Gastrocnemius medialis (tissue), 4 donors: ENCODE results near the gene CD151. TPM values are rescaled to one million over a fixed set of nuclear protein-coding genes. Genes with fewer than 3 reads are reported as not detected.

Experiments used
- ATAC-seq, 2 donors: fragments of 150-250 bp; one replicate each; pipeline ENCODE4 v1.9.1; 2016
- DNase-seq, 2 donors: peaks; one replicate each; pipeline ENCODE4 v3.0.0-alpha.2; 2019
- H3K27ac ChIP-seq, 4 donors: fragments of 200-600 bp; sonication (generic); 1 replicate in 1 of 4; 2 replicates in 3 of 4; pipeline ENCODE4 v1.5.1; 2016 to 2018; ENCODE audit warnings: mild to moderate bottlenecking in 2 of 4, moderate library complexity in 1 of 4
- H3K27me3 ChIP-seq, 3 donors: fragments of 200-600 bp; sonication (generic) in 2 of 3; 1 replicate in 1 of 3; 2 replicates in 2 of 3; pipeline versions ENCODE4 v1.5.1 to v1.6.0; 2016 to 2019; ENCODE audit warnings: mild to moderate bottlenecking in 1 of 3, moderate library complexity in 1 of 3
- H3K36me3 ChIP-seq, 2 donors: fragments of 200-600 bp; sonication (generic) in 1 of 2; one replicate each; pipeline ENCODE4 v1.5.1; 2017 to 2018
- H3K4me1 ChIP-seq, 2 donors: fragments of 200-600 bp; sonication (generic) in 1 of 2; one replicate each; pipeline ENCODE4 v1.5.1; 2016 to 2017; ENCODE audit warnings: mild to moderate bottlenecking in 2 of 2
- H3K4me3 ChIP-seq, 4 donors: fragments of 200-600 bp; sonication (generic) in 3 of 4; 1 replicate in 1 of 4; 2 replicates in 3 of 4; pipeline ENCODE4 v1.5.1; 2016 to 2019; ENCODE audit warnings: mild to moderate bottlenecking in 2 of 4
- H3K9me3 ChIP-seq, 3 donors: fragments of 200-600 bp; sonication (generic) in 2 of 3; 1 replicate in 1 of 3; 2 replicates in 2 of 3; pipeline ENCODE4 v1.5.1; 2016 to 2019
- CTCF ChIP-seq, 5 experiments: fragments of 450-650 bp in 3 of 5; fragments of 200-600 bp in 2 of 5; sonication (generic) in 2 of 5; IDR thresholded peaks in 4 of 5; conservative IDR thresholded peaks in 1 of 5; 1 replicate in 4 of 5; 2 replicates in 1 of 5; pipeline ENCODE4 v1.5.1; 2016 to 2019; ENCODE audit warnings: antibody characterized with exemption in 5 of 5, mild to moderate bottlenecking in 3 of 5, moderate library complexity in 3 of 5
- POLR2A ChIP-seq, 2 donors: fragments of 450-650 bp; IDR thresholded peaks; one replicate each; pipeline ENCODE4 v1.6.1; 2017; ENCODE audit warnings: antibody characterized with exemption in 2 of 2, mild to moderate bottlenecking in 2 of 2, moderate library complexity in 2 of 2
- in situ Hi-C, 4 donors: fragments of 200-750 bp; cut with MboI; loops; one replicate each; pipeline versions ENCODE4 v1.15.0 to v1.8.0; 2017; ENCODE audit warnings: low sequenced_read_pairs in 4 of 4
- intact Hi-C: fragments of 100-400 bp; cut with DNase I; formaldehyde crosslinking; loops from one replicate; pipeline ENCODE4 v1.15.1; 2023; ENCODE audit warnings: low total_unique reads
- total RNA-seq, 4 donors: library from RNA; depleted of rRNA; stranded (reverse); fragments of >200 nt; gene quantifications; one replicate each; pipeline versions ENCODE4 v1.1.0 to v1.2.3, GENCODE V29; 2016

CD151 gene
- total RNA-seq, 4 donors from 2014 or later = 77.0 to 206 (median 169) TPM

DNA sequence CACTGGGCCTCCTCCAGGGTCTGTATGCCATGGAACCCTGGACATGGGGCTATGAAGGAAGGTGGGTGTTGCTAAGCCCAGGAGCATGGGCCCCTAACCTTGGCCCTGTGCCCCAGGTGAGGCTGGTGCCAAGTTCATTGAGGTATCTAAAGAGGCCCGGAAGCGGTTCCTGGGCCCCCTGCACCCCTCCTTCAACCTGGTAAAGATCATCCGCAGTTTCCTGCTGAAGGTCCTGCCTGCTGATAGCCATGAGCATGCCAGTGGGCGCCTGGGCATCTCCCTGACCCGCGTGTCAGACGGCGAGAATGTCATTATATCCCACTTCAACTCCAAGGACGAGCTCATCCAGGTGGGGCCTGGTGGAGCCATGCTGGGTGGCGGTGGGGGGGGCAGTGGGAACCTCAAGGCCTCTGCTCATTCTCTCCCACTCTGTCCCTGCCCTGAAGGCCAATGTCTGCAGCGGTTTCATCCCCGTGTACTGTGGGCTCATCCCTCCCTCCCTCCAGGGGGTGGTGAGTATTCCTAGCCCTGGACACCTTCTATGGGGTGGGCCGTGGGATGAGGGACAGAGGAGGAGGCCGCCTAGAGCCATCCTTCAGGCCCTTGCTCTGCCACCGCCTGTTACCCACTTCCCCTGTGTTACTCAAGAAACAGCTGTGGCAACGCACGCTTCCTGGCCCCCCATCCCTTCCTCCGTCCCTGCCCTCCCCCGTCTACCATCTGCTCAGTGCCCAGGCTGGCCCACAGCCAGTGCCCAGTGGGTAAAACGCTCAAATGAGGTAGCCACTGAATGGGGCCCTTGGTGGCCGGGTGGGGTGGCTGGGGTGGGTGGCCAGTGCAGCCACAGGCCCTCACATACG lies 11.0 kb upstream of the CD151 start:
- Histone ChIP-seq H3K4me3 (peak overlapping the region; percentile 19 to 100 (median 78)), H3K27me3 (peaks cover 6 to 10% (median 7%) of the 10 kb centered on the region in 3 donors), H3K36me3 (peaks cover 0 to 27% of the 10 kb centered on the region in 2 donors), H3K4me1 (peaks cover 27 to 46% of the 10 kb centered on the region in 2 donors), H3K27ac (peak overlapping the region; percentile 93 to 100 (median 98)), H3K9me3 (no peaks in the 10 kb centered on the region)
- intact Hi-C loops = loop anchor here (2.0 kb wide), 1 partner anchor 21 kb away; the partner anchor contains the start of genes POLR2L and TSPAN4
- peak in 1 of 2 donors; percentile 59 for DNase-seq
- in situ Hi-C loops = no loop called here
- no peak for ATAC-seq
- no peak for TF ChIP-seq CTCF (IDR thresholded peaks at IDR 0.05 in 4 of 5, conservative IDR thresholded peaks at IDR 0.05 in 1 of 5)
- no peak for TF ChIP-seq POLR2A (IDR thresholded peaks at IDR 0.05)

DNA sequence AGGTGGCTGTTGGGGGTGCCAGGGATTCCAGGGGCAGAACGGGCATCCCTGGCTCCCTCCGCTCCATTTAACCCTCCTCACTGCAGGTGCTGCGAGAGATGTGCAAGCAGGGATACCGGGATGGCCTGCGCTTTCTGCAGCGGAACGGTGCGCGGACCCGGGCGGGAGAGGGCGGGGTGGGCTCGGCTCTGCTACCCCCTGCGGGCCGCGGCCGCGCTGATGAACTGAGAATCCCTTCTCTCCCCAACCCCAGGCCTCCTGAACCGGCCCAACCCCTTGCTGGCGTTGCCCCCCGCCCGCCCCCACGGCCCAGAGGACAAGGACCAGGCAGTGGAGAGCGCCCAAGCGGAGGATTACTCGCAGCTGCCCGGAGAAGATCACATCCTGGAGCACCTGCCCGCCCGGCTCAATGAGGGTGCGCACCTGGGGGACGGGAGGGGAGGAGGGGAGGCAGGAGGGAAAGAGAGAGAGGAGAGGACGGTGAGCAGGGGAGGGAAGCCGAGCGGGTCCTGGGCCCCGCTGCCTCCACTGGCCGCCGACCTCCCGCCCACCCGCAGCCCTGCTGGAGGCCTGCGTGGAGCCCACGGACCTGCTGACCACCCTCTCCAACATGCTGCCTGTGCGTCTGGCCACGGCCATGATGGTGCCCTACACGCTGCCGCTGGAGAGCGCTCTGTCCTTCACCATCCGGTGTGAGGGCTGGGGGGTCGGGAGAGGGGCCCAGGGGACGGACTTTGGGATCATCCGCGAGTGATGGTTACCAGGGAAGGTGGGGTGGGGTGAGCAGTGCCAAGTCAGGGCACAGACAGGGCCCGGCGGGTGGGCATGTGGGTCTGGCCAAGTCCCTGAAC lies 9.1 kb upstream of the CD151 start:
- H3K36me3 ChIP-seq = peaks cover 0 to 27% of the 10 kb centered on the region in 2 donors
- ATAC-seq = no peak
- peaks cover 29 to 54% of the 10 kb centered on the region in 2 donors for H3K4me1 ChIP-seq
- in situ Hi-C loops (no loop called here), intact Hi-C loops (no loop called here)
- no peaks in the 10 kb centered on the region for H3K9me3 ChIP-seq
- no peak overlapping the region for H3K27ac ChIP-seq
- no peak overlapping the region for H3K4me3 ChIP-seq
- no peak for DNase-seq
- no peak for TF ChIP-seq POLR2A (IDR thresholded peaks at IDR 0.05)
- TF ChIP-seq CTCF (IDR thresholded peaks at IDR 0.05 in 4 of 5, conservative IDR thresholded peaks at IDR 0.05 in 1 of 5) = no peak
- H3K27me3 ChIP-seq = peaks cover 6 to 22% (median 20%) of the 10 kb centered on the region in 3 donors

DNA sequence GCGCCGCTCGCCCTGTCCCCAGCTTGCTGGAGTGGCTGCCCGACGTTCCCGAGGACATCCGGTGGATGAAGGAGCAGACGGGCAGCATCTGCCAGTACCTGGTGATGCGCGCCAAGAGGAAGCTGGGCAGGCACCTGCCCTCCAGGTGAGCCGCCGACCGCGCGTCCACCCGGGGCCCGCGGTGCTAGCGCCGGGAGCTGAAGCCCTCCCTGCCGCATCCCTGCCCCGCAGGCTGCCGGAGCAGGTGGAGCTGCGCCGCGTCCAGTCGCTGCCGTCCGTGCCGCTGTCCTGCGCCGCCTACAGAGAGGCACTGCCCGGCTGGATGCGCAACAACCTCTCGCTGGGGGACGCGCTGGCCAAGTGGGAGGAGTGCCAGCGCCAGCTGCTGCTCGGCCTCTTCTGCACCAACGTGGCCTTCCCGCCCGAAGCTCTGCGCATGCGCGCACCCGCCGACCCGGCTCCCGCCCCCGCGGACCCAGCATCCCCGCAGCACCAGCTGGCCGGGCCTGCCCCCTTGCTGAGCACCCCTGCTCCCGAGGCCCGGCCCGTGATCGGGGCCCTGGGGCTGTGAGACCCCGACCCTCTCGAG lies 8.4 kb upstream of the CD151 start:
- H3K9me3 ChIP-seq = no peaks in the 10 kb centered on the region
- TF ChIP-seq POLR2A (IDR thresholded peaks at IDR 0.05) = no peak
- TF ChIP-seq CTCF (IDR thresholded peaks at IDR 0.05 in 4 of 5, conservative IDR thresholded peaks at IDR 0.05 in 1 of 5) = no peak
- no peak for ATAC-seq
- no peak overlapping the region for H3K4me3 ChIP-seq
- intact Hi-C loops (no loop called here), in situ Hi-C loops (no loop called here)
- peak in 1 of 2 donors; percentile 68 for DNase-seq
- peaks cover 26 to 50% of the 10 kb centered on the region in 2 donors for H3K4me1 ChIP-seq
- peaks cover 8 to 28% (median 25%) of the 10 kb centered on the region in 3 donors for H3K27me3 ChIP-seq
- H3K36me3 ChIP-seq = peaks cover 0 to 27% of the 10 kb centered on the region in 2 donors
- no peak overlapping the region for H3K27ac ChIP-seq

GRCh38 chr11:824942-825341 lies 7.8 kb upstream of the CD151 start:
- peaks cover 14 to 31% (median 31%) of the 10 kb centered on the region in 3 donors for H3K27me3 ChIP-seq
- intact Hi-C loops = no loop called here
- H3K4me3 ChIP-seq = no peak overlapping the region
- in situ Hi-C loops = no loop called here
- no peak for DNase-seq
- ATAC-seq = no peak
- H3K9me3 ChIP-seq = no peaks in the 10 kb centered on the region
- peaks cover 26 to 56% of the 10 kb centered on the region in 2 donors for H3K4me1 ChIP-seq
- TF ChIP-seq CTCF (IDR thresholded peaks at IDR 0.05 in 4 of 5, conservative IDR thresholded peaks at IDR 0.05 in 1 of 5) (no peak), POLR2A (IDR thresholded peaks at IDR 0.05) (no peak)
- H3K36me3 ChIP-seq = peaks cover 0 to 27% of the 10 kb centered on the region in 2 donors
- no peak overlapping the region for H3K27ac ChIP-seq
